ENCODE measurements around the gene SIRPB2. TPM values are rescaled to one million over a fixed set of nuclear protein-coding genes. Genes with fewer than 3 reads are reported as not detected.

SIRPB2 gene
- total RNA-seq, 2 donors from 2014 or later: 11.0 to 29.8 TPM

GRCh38 chr20:1443085-1443484 lies 48.1 kb downstream of the SIRPB2 start:
- DNase-seq (ENCODE audit: low spot score) (no peak), ATAC-seq (ENCODE audit: insufficient number of reproducible peaks, low FRiP score, low read depth) (no peak)
- Histone ChIP-seq H3K27ac (no peak overlapping the region), H3K27me3 (replicated peaks; ENCODE audit: insufficient read depth) (no peaks in the 10 kb centered on the region), H3K36me3 (peaks cover 47% of the 10 kb centered on the region), H3K4me1 (ENCODE audit: control insufficient read depth in 1 of 2, low read depth in 2 of 2) (no peaks in the 10 kb centered on the region), H3K4me3 (no peak overlapping the region), H3K9me3 (no peaks in the 10 kb centered on the region)
- no peak for TF ChIP-seq CTCF (IDR thresholded peaks at IDR 0.05)

- H3K9me3 ChIP-seq: no peaks in the 10 kb centered on the region
- DNase-seq (ENCODE audit: low spot score) (no peak), ATAC-seq (ENCODE audit: insufficient number of reproducible peaks, low FRiP score, low read depth) (no peak)
- no peak overlapping the region for H3K27ac ChIP-seq
- no peaks in the 10 kb centered on the region for H3K27me3 ChIP-seq (replicated peaks; ENCODE audit: insufficient read depth)
- no peaks in the 10 kb centered on the region for H3K4me1 ChIP-seq (ENCODE audit: control insufficient read depth in 1 of 2, low read depth in 2 of 2)
- peaks cover 46% of the 10 kb centered on the region for H3K36me3 ChIP-seq
- no peak overlapping the region for H3K4me3 ChIP-seq
- TF ChIP-seq CTCF (IDR thresholded peaks at IDR 0.05): no peak
Observed at GRCh38 chr20:1442304-1442703, 48.9 kb downstream of the SIRPB2 start.

- H3K9me3 ChIP-seq: no peaks in the 10 kb centered on the region
- TF ChIP-seq CTCF (IDR thresholded peaks at IDR 0.05): no peak
- H3K4me1 ChIP-seq (ENCODE audit: control insufficient read depth in 1 of 2, low read depth in 2 of 2): no peaks in the 10 kb centered on the region
- no peak overlapping the region for H3K4me3 ChIP-seq
- peaks cover 37% of the 10 kb centered on the region for H3K36me3 ChIP-seq
- H3K27ac ChIP-seq: no peak overlapping the region
- DNase-seq (ENCODE audit: low spot score): no peak
- H3K27me3 ChIP-seq (replicated peaks; ENCODE audit: insufficient read depth): no peaks in the 10 kb centered on the region
- no peak for ATAC-seq (ENCODE audit: insufficient number of reproducible peaks, low FRiP score, low read depth)
Observed at GRCh38 chr20:1441133-1441532, 50.1 kb downstream of the SIRPB2 start.

- DNase-seq (ENCODE audit: low spot score) (no peak), ATAC-seq (ENCODE audit: insufficient number of reproducible peaks, low FRiP score, low read depth) (no peak)
- H3K27me3 ChIP-seq (replicated peaks; ENCODE audit: insufficient read depth): no peaks in the 10 kb centered on the region
- H3K27ac ChIP-seq: no peak overlapping the region
- H3K9me3 ChIP-seq: no peaks in the 10 kb centered on the region
- no peaks in the 10 kb centered on the region for H3K4me1 ChIP-seq (ENCODE audit: control insufficient read depth in 1 of 2, low read depth in 2 of 2)
- TF ChIP-seq CTCF (IDR thresholded peaks at IDR 0.05): no peak
- no peak overlapping the region for H3K4me3 ChIP-seq
- H3K36me3 ChIP-seq: peaks cover 26% of the 10 kb centered on the region
Observed at GRCh38 chr20:1440024-1440423, 51.2 kb downstream of the SIRPB2 start.

GRCh38 chr20:1438361-1438760 lies 52.9 kb downstream of the SIRPB2 start:
- no peaks in the 10 kb centered on the region for H3K9me3 ChIP-seq
- no peak for TF ChIP-seq CTCF (IDR thresholded peaks at IDR 0.05)
- H3K4me3 ChIP-seq: no peak overlapping the region
- H3K27me3 ChIP-seq (replicated peaks; ENCODE audit: insufficient read depth): no peaks in the 10 kb centered on the region
- DNase-seq (ENCODE audit: low spot score) (no peak), ATAC-seq (ENCODE audit: insufficient number of reproducible peaks, low FRiP score, low read depth) (no peak)
- peaks cover 11% of the 10 kb centered on the region for H3K36me3 ChIP-seq
- H3K4me1 ChIP-seq (ENCODE audit: control insufficient read depth in 1 of 2, low read depth in 2 of 2): peaks cover 0 to 3% of the 10 kb centered on the region in 2 donors
- no peak overlapping the region for H3K27ac ChIP-seq
